SU-DHL-6 (cell line): ENCODE results near the gene DDX42.

ENCODE experiments used
- CTCF ChIP-seq: fragments of 200-600 bp; sonication (generic); IDR thresholded peaks from one replicate; pipeline ENCODE4 v1.5.1; 2017; ENCODE audit warnings: antibody characterized with exemption, mild to moderate bottlenecking, low read length, moderate library complexity; ENCODE audit not compliant: insufficient read depth, poor library complexity, severe bottlenecking
- EZH2phosphoT487 ChIP-seq: fragments of 200-600 bp; sonication (generic), shearing (Covaris generic); conservative IDR thresholded peaks from 2 replicates; pipeline ENCODE4 v1.6.1; 2018; ENCODE audit warnings: mild to moderate bottlenecking, antibody characterized with exemption, low read length, moderate library complexity, mixed read lengths

- peak; percentile 2 for TF ChIP-seq CTCF
- TF ChIP-seq EZH2phosphoT487, result no peak
Observed at GRCh38 chr17:63835167-63835720, 61.3 kb downstream of the DDX42 start.
